Erythroblast (primary cell): ENCODE measurements around the gene WFS1.

Experiments used
- GATA1 ChIP-seq: IDR thresholded peaks from 2 replicates; pipeline ENCODE4 v1.6.1; 2011; ENCODE audit warnings: low read depth, mild to moderate bottlenecking, control low read depth, low read length, moderate library complexity
- POLR2A ChIP-seq: IDR thresholded peaks from 2 replicates; pipeline ENCODE4 v1.6.1; 2011; ENCODE audit warnings: mild to moderate bottlenecking, low read length

GRCh38 chr4:6318206-6318605 is 48.6 kb downstream of the WFS1 start:
- TF ChIP-seq POLR2A (no peak), GATA1 (no peak)
